K562 (cell line): ENCODE data around the gene PAAF1. TPM values are rescaled to one million over a fixed set of nuclear protein-coding genes. Genes with fewer than 3 reads are reported as not detected.
A peak's percentile ranks its signal among the peaks of the same experiment; 100 is the strongest.

ENCODE experiments used
- ATAC-seq: fragments of 200-7000 bp; cut with Tn5 transposase; 3 replicates; pipeline ENCODE4 v1.9.1; 2020; ENCODE audit warnings: moderate library complexity
- BruUV-seq: library from RNA; stranded (reverse); fragments of 400-500 nt; replicated peaks from 2 replicates; lab custom pipeline; 2021; lab: Mats Ljungman, UMichigan
- CTCF ChIA-PET: fragments of 300-600 bp; formaldehyde crosslinking; extraction: SDS; loops from one replicate; lab custom pipeline; 2021; ENCODE audit warnings: low intra/inter-chr PET ratio; lab: Yijun Ruan, JAX
- POLR2A ChIA-PET: fragments of 300-600, 350-650 bp; sonication (Branson Sonifier 250); formaldehyde crosslinking; extraction: SDS; loops from one replicate; lab custom pipeline; 2021; ENCODE audit warnings: antibody characterized with exemption, inconsistent platforms; lab: Yijun Ruan, JAX
- DNase-seq, 4 experiments: peaks; one replicate each; pipeline versions ENCODE4 v3.0.0 to v3.0.0-alpha.2; 2011 to 2018; ENCODE audit warnings: low spot score in 3 of 4, mixed read lengths in 3 of 4; ENCODE audit errors: extremely low read depth in 1 of 4
- FAIRE-seq: peaks from 2 replicates; lab custom pipeline; 2011; peaks lifted over from hg19 to GRCh38; lab: Jason Lieb, UNC
- H2AFZ ChIP-seq: 2 replicates; pipeline ENCODE4 v1.6.0; 2011; ENCODE audit warnings: low read depth, low read length, control low read depth, inconsistent platforms
- H3K27ac ChIP-seq: fragments of 200-600 bp; 3 replicates; pipeline ENCODE4 v1.8.0; 2011; ENCODE audit warnings: low read depth, mild to moderate bottlenecking, control low read depth, inconsistent platforms, low read length, moderate library complexity, mixed read lengths; ENCODE audit errors: extremely low read depth
- H3K27me3 ChIP-seq, 2 experiments: fragments of 300-600 bp in 1 of 2; 2 replicates in 1 of 2; 3 replicates in 1 of 2; pipeline versions ENCODE4 v1.6.0 to v1.8.0; 2011; ENCODE audit warnings: inconsistent platforms in 2 of 2, low read length in 2 of 2, mild to moderate bottlenecking in 1 of 2, mixed read lengths in 1 of 2, moderate library complexity in 1 of 2; ENCODE audit not compliant: control insufficient read depth in 2 of 2, insufficient read depth in 2 of 2
- H3K36me3 ChIP-seq: fragments of 300-600 bp; 3 replicates; pipeline ENCODE4 v1.8.0; 2011; ENCODE audit warnings: mild to moderate bottlenecking, low read length, inconsistent platforms; ENCODE audit not compliant: control insufficient read depth, insufficient read depth
- H3K4me1 ChIP-seq, 2 experiments: fragments of 200-600 bp in 1 of 2; replicated peaks in 1 of 2; 2 replicates in 1 of 2; 3 replicates in 1 of 2; pipeline versions ENCODE4 v1.5.1 to v1.8.0; 2011; ENCODE audit warnings: inconsistent platforms in 2 of 2, low read length in 2 of 2, mild to moderate bottlenecking in 1 of 2, mixed read lengths in 1 of 2, moderate library complexity in 1 of 2; ENCODE audit not compliant: control insufficient read depth in 2 of 2, insufficient read depth in 2 of 2
- H3K4me2 ChIP-seq: 2 replicates; pipeline ENCODE4 v1.6.1; 2011; ENCODE audit warnings: low read length, control low read depth, inconsistent platforms, mixed read lengths; ENCODE audit not compliant: insufficient read depth
- H3K4me3 ChIP-seq: fragments of 200-600 bp; sonication (generic), shearing (Covaris generic); 2 replicates; pipeline ENCODE4 v1.5.1; 2016; ENCODE audit warnings: control low read depth, inconsistent platforms
- H3K79me2 ChIP-seq: fragments of 200-600 bp; 3 replicates; pipeline ENCODE4 v1.8.0; 2011; ENCODE audit warnings: low read length, inconsistent platforms; ENCODE audit not compliant: control insufficient read depth, insufficient read depth
- H3K9ac ChIP-seq, 2 experiments: 2 replicates each; pipeline versions ENCODE4 v1.6.0 to v1.6.1; 2011; ENCODE audit warnings: low read depth in 2 of 2, low read length in 2 of 2, control low read depth in 1 of 2, inconsistent platforms in 1 of 2, mild to moderate bottlenecking in 1 of 2, mixed read lengths in 1 of 2; ENCODE audit not compliant: insufficient read depth in 1 of 2
- H3K9me1 ChIP-seq: one replicate; pipeline ENCODE4 v1.6.0; 2011; ENCODE audit warnings: inconsistent platforms, mild to moderate bottlenecking, low read length, moderate library complexity; ENCODE audit not compliant: control insufficient read depth, insufficient read depth
- H3K9me3 ChIP-seq: replicated peaks from 2 replicates; pipeline ENCODE4 v1.5.1; 2011; ENCODE audit warnings: low read depth, low read length, inconsistent platforms; ENCODE audit not compliant: control insufficient read depth, insufficient read depth
- H4K20me1 ChIP-seq: replicated peaks from 2 replicates; pipeline ENCODE4 v1.6.1; 2011; ENCODE audit warnings: low read length, inconsistent platforms, mixed read lengths; ENCODE audit not compliant: control insufficient read depth, insufficient read depth
- MYBL2 ChIP-seq, 2 experiments: fragments of 450-650 bp in 1 of 2; sonication (generic) in 1 of 2; formaldehyde crosslinking in 1 of 2; IDR thresholded peaks; 2 replicates each; pipeline versions ENCODE4 v1.6.1 to v1.8.1; 2017 to 2022; ENCODE audit warnings: borderline replicate concordance in 1 of 2, inconsistent platforms in 1 of 2, low read depth in 1 of 2, mild to moderate bottlenecking in 1 of 2, missing genetic modification reagents in 1 of 2, moderate library complexity in 1 of 2
- SMC3 ChIP-seq: conservative IDR thresholded peaks from 2 replicates; pipeline ENCODE4 v1.6.1; 2011; ENCODE audit warnings: low read depth, low read length, improper control_type of control experiment; ENCODE audit not compliant: insufficient read depth
- SREBF1 ChIP-seq: fragments of 150-350 bp; IDR thresholded peaks from 2 replicates; pipeline ENCODE4 v1.6.1; 2014; ENCODE audit warnings: antibody characterized with exemption, low read depth, low read length, borderline replicate concordance
- WGBS: fragments of 100-300 bp; shearing (Covaris generic); methylation state at CpG from one replicate; pipeline ENCODE4 v1.1.6; 2016; ENCODE audit warnings: low coverage, mixed read lengths; ENCODE audit not compliant: insufficient coverage; ENCODE audit errors: missing lambda C conversion rate; 5-methylcytosine and 5-hydroxymethylcytosine counted together
- in situ Hi-C: fragments of 300-500 bp; cut with MboI; formaldehyde crosslinking; loops from 4 replicates; pipeline ENCODE4 v1.15.0; 2018; ENCODE audit warnings: inconsistent platforms, mixed read lengths
- intact Hi-C: fragments of 100-400 bp; cut with micrococcal nuclease; formaldehyde crosslinking; loops from 2 replicates; pipeline ENCODE4 v1.14.2; 2022
- polyA plus RNA-seq, 8 experiments: library from polyadenylated mRNA; depleted of rRNA in 4 of 8; stranded (reverse) in 5 of 8; unstranded in 3 of 8; fragments of >200 nt; fragmentation: Nextera tagmentation in 2 of 8; fragmentation: Illumina TruSeq in 1 of 8; extraction: Ambion mirVana in 2 of 8; extraction: Trizol in 1 of 8; gene quantifications; 2 replicates each; pipeline versions ENCODE4 v1.2.1 to v1.2.3, GENCODE V29; 2011 to 2014; ENCODE audit warnings: inconsistent platforms in 1 of 8, missing spikeins in 1 of 8
- total RNA-seq, 7 experiments: library from RNA; depleted of rRNA in 6 of 7; stranded (reverse); fragments of >200 nt in 6 of 7; fragmentation: Illumina TruSeq in 2 of 7; extraction: Trizol in 2 of 7; gene quantifications; 2 replicates each; pipeline versions ENCODE4 v1.2.1 to v1.2.3, GENCODE V29; 2011 to 2021; ENCODE audit warnings: low replicate concordance in 1 of 7
- TF ChIP-seq, protein P1 (sequence below): sonication (generic); formaldehyde crosslinking; IDR thresholded peaks from 2 replicates; pipeline ENCODE4 v1.8.0; 2023; ENCODE audit warnings: mild to moderate bottlenecking, missing genetic modification reagents
- TF ChIP-seq, protein P2 (sequence below): sonication (generic); formaldehyde crosslinking; IDR thresholded peaks from 2 replicates; pipeline ENCODE4 v1.8.0; 2023; ENCODE audit warnings: missing genetic modification reagents, mild to moderate bottlenecking, borderline replicate concordance
- TF ChIP-seq, protein P3 (sequence below): fragments of 450-650 bp; IDR thresholded peaks from 2 replicates; pipeline ENCODE4 v1.6.1; 2016; ENCODE audit warnings: borderline replicate concordance

Gene PAAF1
- total and polyA plus RNA-seq, 9 of the 15 experiments (the other 6 are each of a cell fraction or from before 2014, with no cell fraction given), result 13.5 to 78.6 (median 23.3) TPM

GRCh38 chr11:73931039-73931645 lies 54.3 kb downstream of the PAAF1 start:
- DNase-seq, result peak; percentile 41 to 75 (median 58)
- in situ Hi-C loops, result no loop called here
- intact Hi-C loops, result loop anchor here (1.0 to 10.0 kb wide), 4 partner anchors 146 to 579 kb away; partner anchors contain the start of gene MRPL48
- CTCF ChIA-PET, result interaction anchor here (0.9 to 3.5 kb wide), 3 partner anchors 305 to 526 kb away, joined by 3 to 22 read pairs (median 3); no protein-coding TSS in a partner anchor
- H3K9ac ChIP-seq, result no peak overlapping the region
- no peaks in the 10 kb centered on the region for H3K27me3 ChIP-seq
- no peak overlapping the region for H3K4me3 ChIP-seq
- no peak overlapping the region for H3K4me2 ChIP-seq
- H3K9me3 ChIP-seq, result no peaks in the 10 kb centered on the region
- H4K20me1 ChIP-seq, result no peaks in the 10 kb centered on the region
- H3K4me1 ChIP-seq, result no peaks in the 10 kb centered on the region
- peak; percentile 91 for FAIRE-seq
- ATAC-seq, result peak; percentile 100
- H3K27ac ChIP-seq, result no peak overlapping the region
- POLR2A ChIA-PET, result interaction anchor here (1.0 to 1.2 kb wide), 3 partner anchors 40 to 305 kb away, joined by 3 to 4 read pairs (median 3); no protein-coding TSS in a partner anchor
- H2AFZ ChIP-seq, result peak overlapping the region; percentile 52
- no peaks in the 10 kb centered on the region for H3K9me1 ChIP-seq
- H3K79me2 ChIP-seq, result no peaks in the 10 kb centered on the region
- whole genome bisulfite sequencing, result 57% methylated on average over 7 of the region's 7 CpGs
- BruUV-seq, result no TSS peak
- peaks cover 39% of the 10 kb centered on the region for H3K36me3 ChIP-seq
- TF ChIP-seq SMC3 (peak; percentile 64), MYBL2 (IDR thresholded peaks at IDR 0.05; ENCODE audit: low read depth) (no peak), MYBL2 (CRISPR knock-in tag; IDR thresholded peaks at IDR 0.05; ENCODE audit: borderline replicate concordance) (no peak), SREBF1 (no peak)
- TF ChIP-seq, protein P1, sequence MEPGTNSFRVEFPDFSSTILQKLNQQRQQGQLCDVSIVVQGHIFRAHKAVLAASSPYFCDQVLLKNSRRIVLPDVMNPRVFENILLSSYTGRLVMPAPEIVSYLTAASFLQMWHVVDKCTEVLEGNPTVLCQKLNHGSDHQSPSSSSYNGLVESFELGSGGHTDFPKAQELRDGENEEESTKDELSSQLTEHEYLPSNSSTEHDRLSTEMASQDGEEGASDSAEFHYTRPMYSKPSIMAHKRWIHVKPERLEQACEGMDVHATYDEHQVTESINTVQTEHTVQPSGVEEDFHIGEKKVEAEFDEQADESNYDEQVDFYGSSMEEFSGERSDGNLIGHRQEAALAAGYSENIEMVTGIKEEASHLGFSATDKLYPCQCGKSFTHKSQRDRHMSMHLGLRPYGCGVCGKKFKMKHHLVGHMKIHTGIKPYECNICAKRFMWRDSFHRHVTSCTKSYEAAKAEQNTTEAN (CRISPR knock-in tag), result no peak
- TF ChIP-seq, protein P2, sequence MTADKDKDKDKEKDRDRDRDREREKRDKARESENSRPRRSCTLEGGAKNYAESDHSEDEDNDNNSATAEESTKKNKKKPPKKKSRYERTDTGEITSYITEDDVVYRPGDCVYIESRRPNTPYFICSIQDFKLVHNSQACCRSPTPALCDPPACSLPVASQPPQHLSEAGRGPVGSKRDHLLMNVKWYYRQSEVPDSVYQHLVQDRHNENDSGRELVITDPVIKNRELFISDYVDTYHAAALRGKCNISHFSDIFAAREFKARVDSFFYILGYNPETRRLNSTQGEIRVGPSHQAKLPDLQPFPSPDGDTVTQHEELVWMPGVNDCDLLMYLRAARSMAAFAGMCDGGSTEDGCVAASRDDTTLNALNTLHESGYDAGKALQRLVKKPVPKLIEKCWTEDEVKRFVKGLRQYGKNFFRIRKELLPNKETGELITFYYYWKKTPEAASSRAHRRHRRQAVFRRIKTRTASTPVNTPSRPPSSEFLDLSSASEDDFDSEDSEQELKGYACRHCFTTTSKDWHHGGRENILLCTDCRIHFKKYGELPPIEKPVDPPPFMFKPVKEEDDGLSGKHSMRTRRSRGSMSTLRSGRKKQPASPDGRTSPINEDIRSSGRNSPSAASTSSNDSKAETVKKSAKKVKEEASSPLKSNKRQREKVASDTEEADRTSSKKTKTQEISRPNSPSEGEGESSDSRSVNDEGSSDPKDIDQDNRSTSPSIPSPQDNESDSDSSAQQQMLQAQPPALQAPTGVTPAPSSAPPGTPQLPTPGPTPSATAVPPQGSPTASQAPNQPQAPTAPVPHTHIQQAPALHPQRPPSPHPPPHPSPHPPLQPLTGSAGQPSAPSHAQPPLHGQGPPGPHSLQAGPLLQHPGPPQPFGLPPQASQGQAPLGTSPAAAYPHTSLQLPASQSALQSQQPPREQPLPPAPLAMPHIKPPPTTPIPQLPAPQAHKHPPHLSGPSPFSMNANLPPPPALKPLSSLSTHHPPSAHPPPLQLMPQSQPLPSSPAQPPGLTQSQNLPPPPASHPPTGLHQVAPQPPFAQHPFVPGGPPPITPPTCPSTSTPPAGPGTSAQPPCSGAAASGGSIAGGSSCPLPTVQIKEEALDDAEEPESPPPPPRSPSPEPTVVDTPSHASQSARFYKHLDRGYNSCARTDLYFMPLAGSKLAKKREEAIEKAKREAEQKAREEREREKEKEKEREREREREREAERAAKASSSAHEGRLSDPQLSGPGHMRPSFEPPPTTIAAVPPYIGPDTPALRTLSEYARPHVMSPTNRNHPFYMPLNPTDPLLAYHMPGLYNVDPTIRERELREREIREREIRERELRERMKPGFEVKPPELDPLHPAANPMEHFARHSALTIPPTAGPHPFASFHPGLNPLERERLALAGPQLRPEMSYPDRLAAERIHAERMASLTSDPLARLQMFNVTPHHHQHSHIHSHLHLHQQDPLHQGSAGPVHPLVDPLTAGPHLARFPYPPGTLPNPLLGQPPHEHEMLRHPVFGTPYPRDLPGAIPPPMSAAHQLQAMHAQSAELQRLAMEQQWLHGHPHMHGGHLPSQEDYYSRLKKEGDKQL (CRISPR knock-in tag), result no peak
- TF ChIP-seq, protein P3, sequence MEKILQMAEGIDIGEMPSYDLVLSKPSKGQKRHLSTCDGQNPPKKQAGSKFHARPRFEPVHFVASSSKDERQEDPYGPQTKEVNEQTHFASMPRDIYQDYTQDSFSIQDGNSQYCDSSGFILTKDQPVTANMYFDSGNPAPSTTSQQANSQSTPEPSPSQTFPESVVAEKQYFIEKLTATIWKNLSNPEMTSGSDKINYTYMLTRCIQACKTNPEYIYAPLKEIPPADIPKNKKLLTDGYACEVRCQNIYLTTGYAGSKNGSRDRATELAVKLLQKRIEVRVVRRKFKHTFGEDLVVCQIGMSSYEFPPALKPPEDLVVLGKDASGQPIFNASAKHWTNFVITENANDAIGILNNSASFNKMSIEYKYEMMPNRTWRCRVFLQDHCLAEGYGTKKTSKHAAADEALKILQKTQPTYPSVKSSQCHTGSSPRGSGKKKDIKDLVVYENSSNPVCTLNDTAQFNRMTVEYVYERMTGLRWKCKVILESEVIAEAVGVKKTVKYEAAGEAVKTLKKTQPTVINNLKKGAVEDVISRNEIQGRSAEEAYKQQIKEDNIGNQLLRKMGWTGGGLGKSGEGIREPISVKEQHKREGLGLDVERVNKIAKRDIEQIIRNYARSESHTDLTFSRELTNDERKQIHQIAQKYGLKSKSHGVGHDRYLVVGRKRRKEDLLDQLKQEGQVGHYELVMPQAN, result no peak
